Suprapubic skin (tissue), 4 donors: ENCODE results near the gene ZSWIM4.

Experiments
- CTCF ChIP-seq, 2 donors: fragments of 200-600 bp in 1 of 2; fragments of 450-650 bp in 1 of 2; sonication (generic) in 1 of 2; IDR thresholded peaks; one replicate each; pipeline ENCODE4 v1.5.1; 2016 to 2019; ENCODE audit warnings: antibody characterized with exemption in 2 of 2, mild to moderate bottlenecking in 1 of 2, moderate library complexity in 1 of 2
- EP300 ChIP-seq: sonication (generic); formaldehyde crosslinking; IDR thresholded peaks from one replicate; pipeline ENCODE4 v1.6.1; 2017; ENCODE audit warnings: antibody characterized with exemption
- POLR2A ChIP-seq, 2 donors: fragments of 450-650 bp; IDR thresholded peaks; one replicate each; pipeline ENCODE4 v1.6.1; 2017; ENCODE audit warnings: antibody characterized with exemption in 2 of 2, mild to moderate bottlenecking in 2 of 2, moderate library complexity in 2 of 2
- POLR2AphosphoS5 ChIP-seq, 3 donors: sonication (generic); formaldehyde crosslinking; IDR thresholded peaks; one replicate each; pipeline ENCODE4 v1.6.1; 2017; ENCODE audit warnings: antibody characterized with exemption in 3 of 3

- TF ChIP-seq POLR2A (IDR thresholded peaks at IDR 0.05) (no peak), CTCF (IDR thresholded peaks at IDR 0.05) (no peak), EP300 (no peak), POLR2AphosphoS5 (IDR thresholded peaks at IDR 0.05) (no peak)
Observed at GRCh38 chr19:13795595-13796300, 505 bp downstream of the ZSWIM4 start.
